Keratinocyte (primary cell): ENCODE measurements around the gene OR2C3. TPM values are rescaled to one million over a fixed set of nuclear protein-coding genes. Genes with fewer than 3 reads are reported as not detected.

Source experiments
- DNase-seq: peaks from one replicate; pipeline ENCODE4 v3.0.0-alpha.2; 2011; ENCODE audit warnings: low read depth, missing footprints, low spot score
- FAIRE-seq: peaks from 2 replicates; lab custom pipeline; 2011; peaks lifted over from hg19 to GRCh38; lab: Jason Lieb, UNC
- H2AFZ ChIP-seq: 2 replicates; pipeline ENCODE4 v1.6.0; 2012; ENCODE audit warnings: low read length, control low read depth, inconsistent platforms; ENCODE audit not compliant: control insufficient read depth
- H3K27ac ChIP-seq: 2 replicates; pipeline ENCODE4 v1.5.1; 2011; ENCODE audit warnings: low read length; ENCODE audit not compliant: control insufficient read depth, insufficient read depth
- H3K27me3 ChIP-seq: 3 replicates; pipeline ENCODE4 v1.6.0; 2011; ENCODE audit warnings: low read length; ENCODE audit not compliant: control insufficient read depth, insufficient read depth; ENCODE audit errors: extremely low read depth
- H3K36me3 ChIP-seq, 2 experiments: 2 replicates in 1 of 2; 3 replicates in 1 of 2; pipeline ENCODE4 v1.5.1; 2011; ENCODE audit warnings: low read length in 2 of 2, mild to moderate bottlenecking in 1 of 2; ENCODE audit not compliant: control insufficient read depth in 2 of 2, insufficient read depth in 2 of 2; ENCODE audit errors: extremely low read depth in 1 of 2
- H3K4me1 ChIP-seq: 3 replicates; pipeline ENCODE4 v1.5.1; 2011; ENCODE audit warnings: low read length; ENCODE audit not compliant: control insufficient read depth, insufficient read depth; ENCODE audit errors: extremely low read depth
- H3K4me2 ChIP-seq: 3 replicates; pipeline ENCODE4 v1.6.0; 2011; ENCODE audit warnings: low read depth, low read length; ENCODE audit not compliant: control insufficient read depth, insufficient read depth; ENCODE audit errors: extremely low read depth
- H3K4me3 ChIP-seq, 3 experiments: fragments of 200-600 bp in 1 of 3; sonication (generic) in 1 of 3; 2 replicates in 2 of 3; 3 replicates in 1 of 3; pipeline ENCODE4 v1.5.1; 2011 to 2016; ENCODE audit warnings: low read length in 3 of 3, mild to moderate bottlenecking in 3 of 3, control low read depth in 2 of 3, inconsistent platforms in 1 of 3, low read depth in 1 of 3, mixed read lengths in 1 of 3, mixed run types in 1 of 3, moderate library complexity in 1 of 3; ENCODE audit not compliant: control insufficient read depth in 2 of 3, insufficient read depth in 2 of 3; ENCODE audit errors: extremely low read depth in 1 of 3
- H3K79me2 ChIP-seq: 2 replicates; pipeline ENCODE4 v1.6.0; 2012; ENCODE audit warnings: low read length; ENCODE audit not compliant: control insufficient read depth, insufficient read depth
- H3K9ac ChIP-seq: 3 replicates; pipeline ENCODE4 v1.6.0; 2011; ENCODE audit warnings: low read length; ENCODE audit not compliant: control insufficient read depth, insufficient read depth; ENCODE audit errors: extremely low read depth
- H3K9me1 ChIP-seq: 3 replicates; pipeline ENCODE4 v1.6.0; 2011; ENCODE audit warnings: low read length; ENCODE audit not compliant: control insufficient read depth, insufficient read depth; ENCODE audit errors: extremely low read depth
- H3K9me3 ChIP-seq: 2 replicates; pipeline ENCODE4 v1.5.1; 2012; ENCODE audit warnings: low read depth, low read length; ENCODE audit not compliant: control insufficient read depth
- H4K20me1 ChIP-seq: 3 replicates; pipeline ENCODE4 v1.6.0; 2011; ENCODE audit warnings: low read length; ENCODE audit not compliant: control insufficient read depth, insufficient read depth; ENCODE audit errors: extremely low read depth
- CTCF ChIP-seq, 3 experiments: IDR thresholded peaks in 1 of 3; conservative IDR thresholded peaks in 1 of 3; optimal IDR thresholded peaks in 1 of 3; 2 replicates in 2 of 3; 3 replicates in 1 of 3; pipeline versions ENCODE3 to v1.5.1; 2011; ENCODE audit warnings: low read length in 3 of 3, mild to moderate bottlenecking in 3 of 3, moderate library complexity in 2 of 3, control low read depth in 1 of 3, inconsistent platforms in 1 of 3; ENCODE audit not compliant: insufficient read depth in 2 of 3; ENCODE audit errors: extremely low read depth in 1 of 3
- EZH2 ChIP-seq: IDR thresholded peaks from one replicate; pipeline ENCODE4 v1.6.1; 2012; ENCODE audit warnings: inconsistent platforms, mild to moderate bottlenecking, low read length, moderate library complexity
- dilution Hi-C: fragments of 300-500 bp; cut with MboI; formaldehyde crosslinking; loops from one replicate; pipeline ENCODE4 v1.7.0; 2020; ENCODE audit warnings: low sequenced_read_pairs; ENCODE audit not compliant: extremely low pct_ligation_motif_present
- polyA plus RNA-seq, 5 experiments: library from polyadenylated mRNA; depleted of rRNA in 3 of 5; stranded (reverse) in 3 of 5; stranded (forward) in 1 of 5; unstranded in 1 of 5; fragments of >200 nt; gene quantifications; 1 replicate in 1 of 5; 2 replicates in 3 of 5; 3 replicates in 1 of 5; pipeline versions ENCODE4 v1.2.1 to v1.2.3, GENCODE V29; 2011 to 2012; ENCODE audit warnings: missing spikeins in 2 of 5, low read depth in 1 of 5, low replicate concordance in 1 of 5

Gene OR2C3
- polyA plus RNA-seq, 1 donor (not counting 4 experiments of a cell fraction or from before 2014, with no cell fraction given): not detected

DNA sequence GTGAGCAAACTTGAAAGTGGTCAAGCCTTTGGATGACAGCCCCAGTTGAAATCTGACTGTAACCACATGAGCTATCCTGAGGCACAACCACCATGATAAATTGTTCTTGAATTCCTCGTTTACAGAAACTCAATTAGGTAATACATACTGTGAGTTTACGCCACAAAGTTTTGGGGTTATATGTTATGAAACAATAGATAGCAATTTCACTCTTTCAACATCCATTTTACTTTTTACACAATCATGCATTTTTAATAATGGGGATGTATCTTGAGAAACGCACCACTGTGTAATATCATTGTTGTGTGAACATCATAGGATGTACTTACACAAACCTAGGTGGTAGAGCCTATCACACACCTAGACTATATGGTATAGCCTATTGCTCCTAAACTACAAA, 35.4 kb downstream of the OR2C3 start:
- Histone ChIP-seq H4K20me1 (no peaks in the 10 kb centered on the region), H3K4me1 (no peaks in the 10 kb centered on the region), H3K79me2 (no peaks in the 10 kb centered on the region), H3K9me3 (no peaks in the 10 kb centered on the region), H3K4me3 (no peak overlapping the region), H3K27ac (no peak overlapping the region), H3K36me3 (no peaks in the 10 kb centered on the region), H3K27me3 (no peaks in the 10 kb centered on the region), H3K4me2 (no peak overlapping the region), H3K9ac (no peak overlapping the region), H3K9me1 (no peaks in the 10 kb centered on the region), H2AFZ (no peak overlapping the region)
- no peak for FAIRE-seq
- no peak for DNase-seq
- TF ChIP-seq EZH2: no peak
- no peak for TF ChIP-seq CTCF (optimal IDR thresholded peaks at IDR 0.05 in 1 of 3, IDR thresholded peaks at IDR 0.05 in 1 of 3, conservative IDR thresholded peaks at IDR 0.05 in 1 of 3; ENCODE audit: extremely low read depth in 1 of 3, insufficient read depth in 2 of 3, low read length in 3 of 3)
- dilution Hi-C loops: no loop called here

DNA sequence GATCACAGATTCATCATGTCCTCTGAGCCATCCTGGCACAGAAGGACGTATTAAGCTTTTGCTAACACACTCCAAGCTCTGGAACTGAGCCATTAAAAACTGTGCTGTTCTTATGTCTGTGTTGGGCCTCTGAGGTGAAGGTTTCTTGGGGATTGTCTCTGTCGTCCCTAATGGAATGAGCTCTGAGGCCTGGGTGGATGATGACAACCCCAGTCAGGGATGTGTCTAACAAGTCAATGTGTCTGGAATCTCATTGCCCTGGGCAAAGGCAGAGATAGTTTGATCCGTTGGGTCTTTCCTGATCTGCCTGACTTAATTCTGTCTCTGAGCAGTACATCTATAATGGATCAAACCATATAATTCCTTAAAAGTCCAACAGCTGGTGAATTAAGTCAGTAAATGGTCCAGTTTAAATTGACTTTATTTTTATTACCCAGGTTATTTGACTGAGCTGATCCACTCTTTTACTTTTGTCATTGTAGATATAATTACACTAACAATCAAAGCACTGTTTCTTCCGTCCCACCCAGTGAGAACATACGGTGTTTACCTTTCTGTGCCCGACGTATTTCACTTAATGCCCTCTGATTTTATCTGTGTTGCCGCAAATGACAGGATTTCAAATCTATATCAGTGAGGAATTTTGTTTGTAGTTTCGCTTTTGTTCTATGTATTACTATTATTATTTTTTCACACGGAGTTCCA, 39.5 kb downstream of the OR2C3 start:
- DNase-seq (no peak), FAIRE-seq (no peak)
- no peaks in the 10 kb centered on the region for H3K79me2 ChIP-seq
- no peaks in the 10 kb centered on the region for H3K4me1 ChIP-seq
- dilution Hi-C loops: no loop called here
- no peaks in the 10 kb centered on the region for H3K27me3 ChIP-seq
- no peaks in the 10 kb centered on the region for H4K20me1 ChIP-seq
- no peak overlapping the region for H2AFZ ChIP-seq
- H3K4me2 ChIP-seq: no peak overlapping the region
- H3K4me3 ChIP-seq: no peak overlapping the region
- TF ChIP-seq CTCF (optimal IDR thresholded peaks at IDR 0.05 in 1 of 3, IDR thresholded peaks at IDR 0.05 in 1 of 3, conservative IDR thresholded peaks at IDR 0.05 in 1 of 3; ENCODE audit: extremely low read depth in 1 of 3, insufficient read depth in 2 of 3, low read length in 3 of 3): no peak
- no peak for TF ChIP-seq EZH2
- no peak overlapping the region for H3K9ac ChIP-seq
- no peaks in the 10 kb centered on the region for H3K36me3 ChIP-seq
- H3K9me1 ChIP-seq: no peaks in the 10 kb centered on the region
- no peaks in the 10 kb centered on the region for H3K9me3 ChIP-seq
- H3K27ac ChIP-seq: no peak overlapping the region
